DND-41 (cell line): ENCODE results near the gene TXLNB.

Experiments
- ATAC-seq: fragments of 200-7000 bp; cut with Tn5 transposase; 3 replicates; pipeline ENCODE4 v1.9.1; 2021; ENCODE audit warnings: low read depth; ENCODE audit not compliant: insufficient read depth
- DNase-seq: peaks from one replicate; pipeline ENCODE4 v3.0.0-alpha.2; 2020
- H2AFZ ChIP-seq: 2 replicates; pipeline ENCODE4 v1.6.0; 2012; ENCODE audit warnings: low read depth, low read length
- H3K27ac ChIP-seq: 2 replicates; pipeline ENCODE4 v1.5.1; 2012; ENCODE audit warnings: low read length, inconsistent platforms
- H3K27me3 ChIP-seq: fragments of 200-600 bp; sonication (generic); 2 replicates; pipeline ENCODE4 v1.6.0; 2012; ENCODE audit warnings: low read length, mild to moderate bottlenecking, inconsistent platforms; ENCODE audit not compliant: insufficient read depth, poor library complexity
- H3K36me3 ChIP-seq: 2 replicates; pipeline ENCODE4 v1.5.1; 2012; ENCODE audit warnings: low read length, inconsistent platforms; ENCODE audit not compliant: insufficient read depth
- H3K4me1 ChIP-seq: 2 replicates; pipeline ENCODE4 v1.5.1; 2012; ENCODE audit warnings: mild to moderate bottlenecking, low read length; ENCODE audit not compliant: insufficient read depth
- H3K4me2 ChIP-seq: 2 replicates; pipeline ENCODE4 v1.6.0; 2012; ENCODE audit warnings: mild to moderate bottlenecking, moderate library complexity, low read length, inconsistent platforms; ENCODE audit not compliant: insufficient read depth
- H3K4me3 ChIP-seq, 2 experiments: fragments of 200-600 bp in 1 of 2; shearing (Covaris generic) in 1 of 2; 2 replicates each; pipeline ENCODE4 v1.5.1; 2012 to 2016; ENCODE audit warnings: inconsistent platforms in 2 of 2, low read length in 2 of 2, mild to moderate bottlenecking in 2 of 2, low read depth in 1 of 2, moderate library complexity in 1 of 2
- H3K79me2 ChIP-seq: 2 replicates; pipeline ENCODE4 v1.6.0; 2012; ENCODE audit warnings: low read length, inconsistent platforms; ENCODE audit not compliant: insufficient read depth
- H3K9ac ChIP-seq: 2 replicates; pipeline ENCODE4 v1.6.0; 2012; ENCODE audit warnings: low read depth, mild to moderate bottlenecking, inconsistent platforms, low read length, moderate library complexity
- H3K9me3 ChIP-seq: 2 replicates; pipeline ENCODE4 v1.5.1; 2012; ENCODE audit warnings: low read length, moderate library complexity, mild to moderate bottlenecking, inconsistent platforms; ENCODE audit not compliant: insufficient read depth, severe bottlenecking
- H4K20me1 ChIP-seq: 2 replicates; pipeline ENCODE4 v1.6.0; 2012; ENCODE audit warnings: low read length; ENCODE audit not compliant: insufficient read depth
- EZH2 ChIP-seq: IDR thresholded peaks from 3 replicates; pipeline ENCODE4 v1.6.1; 2012; ENCODE audit warnings: borderline replicate concordance, low read depth, mild to moderate bottlenecking, moderate library complexity, low read length, inconsistent platforms; ENCODE audit not compliant: severe bottlenecking
- TF ChIP-seq, protein P1 (sequence below): IDR thresholded peaks from 2 replicates; pipeline ENCODE4 v1.5.1; 2012; ENCODE audit warnings: borderline replicate concordance, low read length, moderate library complexity, mild to moderate bottlenecking; ENCODE audit not compliant: poor library complexity, severe bottlenecking; ENCODE audit errors: extremely low read depth

TXLNB gene

DNA sequence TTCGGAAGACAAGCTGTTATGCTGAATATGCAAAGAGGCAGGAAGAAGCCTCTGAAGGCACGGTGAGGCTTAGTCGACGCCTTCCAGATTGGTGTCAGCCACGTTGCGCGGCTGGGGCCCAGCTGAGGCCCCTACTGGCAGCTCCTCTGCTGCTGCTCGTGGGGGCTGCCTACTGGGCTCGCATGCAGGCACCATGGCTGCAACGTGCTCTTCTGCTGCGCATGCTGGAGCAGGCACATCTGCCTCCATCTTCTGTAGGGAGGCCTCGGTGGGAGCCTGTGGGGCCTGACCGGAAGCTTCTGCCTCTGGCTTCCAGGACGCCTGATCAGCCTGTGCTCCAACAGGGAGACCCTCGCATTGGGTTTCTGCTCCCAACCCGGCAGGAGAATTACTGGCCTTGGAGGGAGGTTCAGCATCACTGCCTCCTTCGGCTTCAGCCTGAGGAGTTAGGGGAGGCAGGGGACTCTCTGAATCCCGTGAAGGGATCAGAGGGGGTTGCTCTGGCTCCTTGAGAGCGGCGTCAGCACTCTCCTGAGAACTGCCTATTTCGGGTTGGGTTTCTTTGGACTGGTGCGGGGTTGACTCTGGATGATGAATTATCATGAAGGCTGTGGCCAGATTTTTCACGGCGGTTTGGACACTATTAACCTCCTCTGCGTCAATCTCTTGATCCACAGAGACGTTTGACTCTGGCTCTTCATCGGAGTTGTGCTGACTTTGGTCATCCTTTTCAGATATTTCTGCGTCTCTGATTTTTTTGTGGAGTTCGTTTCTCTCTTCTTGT lies 49.1 kb downstream of the TXLNB start:
- H3K9ac ChIP-seq, result no peak overlapping the region
- no peak overlapping the region for H2AFZ ChIP-seq
- H3K27me3 ChIP-seq, result no peaks in the 10 kb centered on the region
- DNase-seq, result no peak
- H4K20me1 ChIP-seq, result no peaks in the 10 kb centered on the region
- no peak overlapping the region for H3K4me3 ChIP-seq
- no peaks in the 10 kb centered on the region for H3K36me3 ChIP-seq
- H3K27ac ChIP-seq, result no peak overlapping the region
- no peaks in the 10 kb centered on the region for H3K79me2 ChIP-seq
- no peaks in the 10 kb centered on the region for H3K4me1 ChIP-seq
- TF ChIP-seq EZH2, result no peak
- TF ChIP-seq, protein P1, sequence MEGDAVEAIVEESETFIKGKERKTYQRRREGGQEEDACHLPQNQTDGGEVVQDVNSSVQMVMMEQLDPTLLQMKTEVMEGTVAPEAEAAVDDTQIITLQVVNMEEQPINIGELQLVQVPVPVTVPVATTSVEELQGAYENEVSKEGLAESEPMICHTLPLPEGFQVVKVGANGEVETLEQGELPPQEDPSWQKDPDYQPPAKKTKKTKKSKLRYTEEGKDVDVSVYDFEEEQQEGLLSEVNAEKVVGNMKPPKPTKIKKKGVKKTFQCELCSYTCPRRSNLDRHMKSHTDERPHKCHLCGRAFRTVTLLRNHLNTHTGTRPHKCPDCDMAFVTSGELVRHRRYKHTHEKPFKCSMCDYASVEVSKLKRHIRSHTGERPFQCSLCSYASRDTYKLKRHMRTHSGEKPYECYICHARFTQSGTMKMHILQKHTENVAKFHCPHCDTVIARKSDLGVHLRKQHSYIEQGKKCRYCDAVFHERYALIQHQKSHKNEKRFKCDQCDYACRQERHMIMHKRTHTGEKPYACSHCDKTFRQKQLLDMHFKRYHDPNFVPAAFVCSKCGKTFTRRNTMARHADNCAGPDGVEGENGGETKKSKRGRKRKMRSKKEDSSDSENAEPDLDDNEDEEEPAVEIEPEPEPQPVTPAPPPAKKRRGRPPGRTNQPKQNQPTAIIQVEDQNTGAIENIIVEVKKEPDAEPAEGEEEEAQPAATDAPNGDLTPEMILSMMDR, result no peak
- H3K4me2 ChIP-seq, result no peak overlapping the region
- H3K9me3 ChIP-seq, result no peaks in the 10 kb centered on the region
- no peak for ATAC-seq

DNA sequence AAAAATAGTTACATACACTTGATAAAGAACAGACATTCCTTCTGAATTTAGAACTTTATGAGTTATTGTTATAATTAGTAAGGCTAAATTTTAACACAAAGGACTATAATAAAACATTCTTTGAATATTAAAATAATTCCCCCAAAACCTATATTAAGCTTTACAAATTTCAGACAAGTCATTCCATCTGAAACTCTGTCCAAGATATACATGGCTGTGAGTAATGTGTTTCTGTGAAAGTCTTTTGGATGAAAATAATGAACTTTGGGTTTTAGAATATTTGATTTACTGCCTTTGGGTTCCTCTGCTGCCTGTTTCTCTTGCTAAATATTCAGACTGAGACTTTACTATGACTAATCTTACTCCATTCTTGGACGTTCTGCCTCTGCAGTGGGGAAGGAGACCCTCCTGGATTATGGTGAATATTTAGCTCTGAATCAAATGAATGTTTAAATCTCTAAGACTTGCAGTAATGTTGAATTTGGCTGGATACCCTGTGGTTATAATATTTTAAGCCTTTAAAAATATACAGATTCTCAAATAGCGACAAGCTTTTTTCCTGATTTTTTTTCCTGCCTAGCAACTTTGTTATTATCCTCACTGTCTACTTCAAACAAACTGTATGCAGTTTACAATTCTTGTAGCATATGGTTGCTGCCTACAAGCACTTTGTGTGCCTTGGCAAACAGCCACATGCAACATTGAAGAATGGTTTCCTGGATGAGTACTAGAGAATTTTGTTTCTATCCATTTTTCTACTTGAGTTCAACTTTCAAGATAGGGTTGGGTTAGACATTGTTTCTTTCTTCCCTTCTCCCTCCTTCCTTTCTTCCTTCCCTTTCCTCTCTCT lies 51.4 kb downstream of the TXLNB start:
- no peak for TF ChIP-seq EZH2
- TF ChIP-seq, protein P1, result no peak
- Histone ChIP-seq H3K9ac (no peak overlapping the region), H4K20me1 (no peaks in the 10 kb centered on the region), H3K36me3 (no peaks in the 10 kb centered on the region), H3K27ac (no peak overlapping the region), H3K4me2 (no peak overlapping the region), H3K9me3 (no peaks in the 10 kb centered on the region), H3K4me1 (no peaks in the 10 kb centered on the region), H2AFZ (no peak overlapping the region), H3K27me3 (no peaks in the 10 kb centered on the region), H3K4me3 (no peak overlapping the region), H3K79me2 (no peaks in the 10 kb centered on the region)
- no peak for DNase-seq
- ATAC-seq, result no peak

DNA sequence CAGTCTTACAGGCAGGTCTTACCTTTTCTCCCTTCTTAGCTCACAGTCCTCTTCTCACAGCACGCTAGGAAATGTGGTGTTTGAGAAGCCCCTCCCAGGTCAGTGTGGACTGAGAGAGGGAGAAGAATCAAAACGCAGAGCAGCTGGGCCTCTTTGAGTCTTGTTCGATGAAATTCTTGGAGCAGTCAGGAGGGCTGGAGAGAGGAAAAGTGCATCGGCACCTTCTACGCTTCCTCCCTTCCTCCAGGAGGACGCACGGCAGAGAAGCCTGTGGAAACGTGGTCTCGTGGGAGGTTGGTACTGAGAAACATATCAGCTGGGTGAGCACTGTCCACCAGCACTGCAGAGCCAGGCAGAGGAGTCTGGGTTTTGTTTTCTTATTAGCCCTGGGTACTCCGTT lies 52.7 kb downstream of the TXLNB start:
- H3K27ac ChIP-seq, result no peak overlapping the region
- no peak overlapping the region for H3K4me3 ChIP-seq
- peaks cover 7% of the 10 kb centered on the region for H3K9me3 ChIP-seq
- H3K9ac ChIP-seq, result no peak overlapping the region
- no peak for ATAC-seq
- H3K4me1 ChIP-seq, result no peaks in the 10 kb centered on the region
- no peaks in the 10 kb centered on the region for H3K27me3 ChIP-seq
- no peak for DNase-seq
- H3K4me2 ChIP-seq, result no peak overlapping the region
- H3K36me3 ChIP-seq, result no peaks in the 10 kb centered on the region
- no peaks in the 10 kb centered on the region for H4K20me1 ChIP-seq
- TF ChIP-seq EZH2, result no peak
- TF ChIP-seq, protein P1, result no peak
- H2AFZ ChIP-seq, result no peak overlapping the region
- no peaks in the 10 kb centered on the region for H3K79me2 ChIP-seq
